CD4-positive, CD25-positive, alpha-beta regulatory T cell (primary cell): Measurements from ENCODE around the gene GLI3. TPM values are rescaled to one million over a fixed set of nuclear protein-coding genes. Genes with fewer than 3 reads are reported as not detected.

Experiments
- ATAC-seq, 2 donors: fragments of 150-1000 bp; cut with Tn5 transposase; one replicate each; pipeline ENCODE4 v1.10.0; 2021; ENCODE audit warnings: low read depth in 2 of 2, moderate number of reproducible peaks in 2 of 2, moderate library complexity in 1 of 2
- DNase-seq, 3 donors: peaks; one replicate each; pipeline versions ENCODE4 v3.0.0 to v3.0.0-alpha.2; 2012 to 2022; ENCODE audit warnings: mixed read lengths in 1 of 3
- H3K27ac ChIP-seq: one replicate; pipeline ENCODE4 v1.7.0; 2013; ENCODE audit warnings: mild to moderate bottlenecking, low read length; ENCODE audit not compliant: insufficient read depth, poor library complexity, severe bottlenecking
- H3K27me3 ChIP-seq: one replicate; pipeline ENCODE4 v1.7.0; 2013; ENCODE audit warnings: low read length; ENCODE audit not compliant: control insufficient read depth, insufficient read depth
- H3K36me3 ChIP-seq: one replicate; pipeline ENCODE4 v1.7.0; 2013; ENCODE audit warnings: mild to moderate bottlenecking, low read length, moderate library complexity; ENCODE audit not compliant: control insufficient read depth, insufficient read depth
- H3K4me1 ChIP-seq: 2 replicates; pipeline ENCODE4 v1.7.0; 2013; ENCODE audit warnings: mild to moderate bottlenecking, low read length; ENCODE audit not compliant: insufficient read depth, control insufficient read depth, poor library complexity, severe bottlenecking
- H3K4me3 ChIP-seq: one replicate; pipeline ENCODE4 v1.7.0; 2013; ENCODE audit warnings: low read depth, mild to moderate bottlenecking, low read length, moderate library complexity
- H3K9me3 ChIP-seq, 2 experiments: 1 replicate in 1 of 2; 2 replicates in 1 of 2; pipeline ENCODE4 v1.7.0; 2013; ENCODE audit warnings: low read length in 2 of 2, mild to moderate bottlenecking in 1 of 2, moderate library complexity in 1 of 2; ENCODE audit not compliant: control insufficient read depth in 2 of 2
- H3K27ac Mint-ChIP-seq, 3 donors: one replicate each; pipeline ENCODE4 v1.8.0; 2020 to 2022; ENCODE audit warnings: mild to moderate bottlenecking in 3 of 3, mixed read lengths in 3 of 3, moderate library complexity in 2 of 3
- H3K27me3 Mint-ChIP-seq: one replicate; pipeline ENCODE4 v1.8.0; 2022; ENCODE audit warnings: mild to moderate bottlenecking, mixed read lengths
- H3K36me3 Mint-ChIP-seq: one replicate; pipeline ENCODE4 v1.8.0; 2020; ENCODE audit warnings: mixed read lengths
- H3K4me1 Mint-ChIP-seq, 4 donors: one replicate each; pipeline ENCODE4 v1.8.0; 2020 to 2022; ENCODE audit warnings: mixed read lengths in 4 of 4, mild to moderate bottlenecking in 1 of 4
- H3K4me3 Mint-ChIP-seq, 4 donors: one replicate each; pipeline ENCODE4 v1.8.0; 2020 to 2022; ENCODE audit warnings: mild to moderate bottlenecking in 4 of 4, mixed read lengths in 4 of 4, moderate library complexity in 3 of 4
- H3K9me3 Mint-ChIP-seq, 7 donors: one replicate each; pipeline ENCODE4 v1.8.0; 2020 to 2022; ENCODE audit warnings: mixed read lengths in 7 of 7, mild to moderate bottlenecking in 3 of 7, moderate library complexity in 2 of 7
- polyA plus RNA-seq, 4 donors: library from polyadenylated mRNA; unstranded; fragments of 300-500 nt; fragmentation: Illumina TruSeq; gene quantifications; one replicate each; pipeline ENCODE4 v1.2.3, GENCODE V29; 2021
- total RNA-seq: library from RNA; stranded (reverse); gene quantifications from one replicate; pipeline ENCODE4 v1.2.3, GENCODE V29; 2022

The GLI3 gene
- total and polyA plus RNA-seq, 5 donors from 2014 or later, result not detected

- DNase-seq (no peak), ATAC-seq (no peak)
- Mint-ChIP-seq H3K27me3 (no peaks in the 10 kb centered on the region), H3K36me3 (no peaks in the 10 kb centered on the region), H3K27ac (no peak overlapping the region), H3K4me1 (no peaks in the 10 kb centered on the region), H3K4me3 (no peak overlapping the region), H3K9me3 (peaks cover 0 to 5% (median 0%) of the 10 kb centered on the region in 7 donors)
- no peak overlapping the region for H3K4me3 ChIP-seq
- H3K36me3 ChIP-seq, result no peaks in the 10 kb centered on the region
- no peak overlapping the region for H3K27ac ChIP-seq
- no peaks in the 10 kb centered on the region for H3K9me3 ChIP-seq
- no peaks in the 10 kb centered on the region for H3K4me1 ChIP-seq
- no peaks in the 10 kb centered on the region for H3K27me3 ChIP-seq
Measured at GRCh38 chr7:42218248-42218647, 18.8 kb downstream of the GLI3 start.

- no peaks in the 10 kb centered on the region for H3K9me3 ChIP-seq
- no peaks in the 10 kb centered on the region for H3K4me1 ChIP-seq
- Mint-ChIP-seq H3K9me3 (peaks cover 0 to 5% (median 0%) of the 10 kb centered on the region in 7 donors), H3K4me3 (no peak overlapping the region), H3K4me1 (no peaks in the 10 kb centered on the region), H3K27ac (no peak overlapping the region), H3K36me3 (no peaks in the 10 kb centered on the region), H3K27me3 (no peaks in the 10 kb centered on the region)
- no peaks in the 10 kb centered on the region for H3K27me3 ChIP-seq
- no peak overlapping the region for H3K4me3 ChIP-seq
- DNase-seq, result no peak
- no peak overlapping the region for H3K27ac ChIP-seq
- no peak for ATAC-seq
- H3K36me3 ChIP-seq, result no peaks in the 10 kb centered on the region
Measured at GRCh38 chr7:42217548-42217947, 19.5 kb downstream of the GLI3 start.

GRCh38 chr7:42217053-42217452, 20.0 kb downstream of the GLI3 start:
- H3K4me3 Mint-ChIP-seq, result no peak overlapping the region
- no peaks in the 10 kb centered on the region for H3K36me3 ChIP-seq
- peaks cover 0 to 5% (median 0%) of the 10 kb centered on the region in 7 donors for H3K9me3 Mint-ChIP-seq
- H3K27me3 Mint-ChIP-seq, result no peaks in the 10 kb centered on the region
- no peaks in the 10 kb centered on the region for H3K4me1 Mint-ChIP-seq
- H3K36me3 Mint-ChIP-seq, result no peaks in the 10 kb centered on the region
- no peak for DNase-seq
- no peak for ATAC-seq
- no peaks in the 10 kb centered on the region for H3K9me3 ChIP-seq
- H3K4me1 ChIP-seq, result no peaks in the 10 kb centered on the region
- H3K27ac ChIP-seq, result no peak overlapping the region
- no peak overlapping the region for H3K27ac Mint-ChIP-seq
- no peak overlapping the region for H3K4me3 ChIP-seq
- no peaks in the 10 kb centered on the region for H3K27me3 ChIP-seq

- Mint-ChIP-seq H3K9me3 (peaks cover 0 to 5% (median 0%) of the 10 kb centered on the region in 7 donors), H3K4me1 (no peaks in the 10 kb centered on the region), H3K4me3 (no peak overlapping the region), H3K27ac (no peak overlapping the region), H3K27me3 (no peaks in the 10 kb centered on the region), H3K36me3 (no peaks in the 10 kb centered on the region)
- ATAC-seq, result no peak
- Histone ChIP-seq H3K36me3 (no peaks in the 10 kb centered on the region), H3K4me1 (no peaks in the 10 kb centered on the region), H3K27me3 (no peaks in the 10 kb centered on the region), H3K27ac (no peak overlapping the region), H3K9me3 (no peaks in the 10 kb centered on the region), H3K4me3 (no peak overlapping the region)
- DNase-seq, result no peak
Measured at GRCh38 chr7:42214060-42214679, 22.8 kb downstream of the GLI3 start.

- H3K9me3 ChIP-seq, result no peaks in the 10 kb centered on the region
- H3K4me1 ChIP-seq, result no peaks in the 10 kb centered on the region
- no peak overlapping the region for H3K27ac ChIP-seq
- Mint-ChIP-seq H3K4me1 (no peaks in the 10 kb centered on the region), H3K4me3 (no peak overlapping the region), H3K36me3 (no peaks in the 10 kb centered on the region), H3K27me3 (no peaks in the 10 kb centered on the region), H3K27ac (no peak overlapping the region), H3K9me3 (peaks cover 0 to 6% (median 0%) of the 10 kb centered on the region in 7 donors)
- no peak overlapping the region for H3K4me3 ChIP-seq
- ATAC-seq (no peak), DNase-seq (no peak)
- H3K36me3 ChIP-seq, result no peaks in the 10 kb centered on the region
- no peaks in the 10 kb centered on the region for H3K27me3 ChIP-seq
Measured at GRCh38 chr7:42213093-42213492, 23.9 kb downstream of the GLI3 start.

- ATAC-seq (no peak), DNase-seq (no peak)
- H3K27ac ChIP-seq, result no peak overlapping the region
- H3K36me3 ChIP-seq, result no peaks in the 10 kb centered on the region
- H3K4me3 Mint-ChIP-seq, result no peak overlapping the region
- H3K27ac Mint-ChIP-seq, result no peak overlapping the region
- no peaks in the 10 kb centered on the region for H3K4me1 ChIP-seq
- no peaks in the 10 kb centered on the region for H3K36me3 Mint-ChIP-seq
- no peaks in the 10 kb centered on the region for H3K4me1 Mint-ChIP-seq
- no peak overlapping the region for H3K4me3 ChIP-seq
- H3K9me3 Mint-ChIP-seq, result peaks cover 0 to 3% (median 0%) of the 10 kb centered on the region in 7 donors
- no peaks in the 10 kb centered on the region for H3K27me3 Mint-ChIP-seq
- H3K27me3 ChIP-seq, result no peaks in the 10 kb centered on the region
- H3K9me3 ChIP-seq, result no peaks in the 10 kb centered on the region
Measured at GRCh38 chr7:42212541-42213090, 24.4 kb downstream of the GLI3 start.

GRCh38 chr7:42211938-42212337, 25.1 kb downstream of the GLI3 start:
- no peaks in the 10 kb centered on the region for H3K4me1 ChIP-seq
- no peak for DNase-seq
- no peaks in the 10 kb centered on the region for H3K27me3 Mint-ChIP-seq
- no peaks in the 10 kb centered on the region for H3K36me3 ChIP-seq
- no peak overlapping the region for H3K4me3 ChIP-seq
- H3K9me3 ChIP-seq, result no peaks in the 10 kb centered on the region
- H3K4me3 Mint-ChIP-seq, result no peak overlapping the region
- H3K9me3 Mint-ChIP-seq, result peaks cover 0 to 3% (median 0%) of the 10 kb centered on the region in 7 donors
- H3K4me1 Mint-ChIP-seq, result no peaks in the 10 kb centered on the region
- H3K27ac ChIP-seq, result no peak overlapping the region
- no peaks in the 10 kb centered on the region for H3K36me3 Mint-ChIP-seq
- no peaks in the 10 kb centered on the region for H3K27me3 ChIP-seq
- ATAC-seq, result no peak
- no peak overlapping the region for H3K27ac Mint-ChIP-seq

GRCh38 chr7:42210779-42211178, 26.2 kb downstream of the GLI3 start:
- no peak overlapping the region for H3K4me3 Mint-ChIP-seq
- Histone ChIP-seq H3K27ac (no peak overlapping the region), H3K9me3 (no peaks in the 10 kb centered on the region), H3K4me3 (no peak overlapping the region), H3K27me3 (no peaks in the 10 kb centered on the region), H3K36me3 (no peaks in the 10 kb centered on the region), H3K4me1 (no peaks in the 10 kb centered on the region)
- H3K9me3 Mint-ChIP-seq, result peaks cover 0 to 3% (median 0%) of the 10 kb centered on the region in 7 donors
- no peaks in the 10 kb centered on the region for H3K36me3 Mint-ChIP-seq
- H3K4me1 Mint-ChIP-seq, result no peaks in the 10 kb centered on the region
- DNase-seq, result no peak
- ATAC-seq, result no peak
- H3K27ac Mint-ChIP-seq, result no peak overlapping the region
- H3K27me3 Mint-ChIP-seq, result no peaks in the 10 kb centered on the region
